NCI-H2029 (cell line): Measurements from ENCODE around the gene RPS10.
"Not testable (repeated sequence)": the region's sequence is repeated elsewhere in the genome, so short reads cannot be mapped to it uniquely, and the experiment has no call there.

ENCODE experiments used
- DNase-seq: peaks from one replicate; lab custom pipeline; 2025; lab: John Stamatoyannopoulos, UW

RPS10 gene

GRCh38 chr6:34392497-34393190 is 33.2 kb downstream of the RPS10 start, which contains the start of gene NUDT3:
Gene NUDT3 (minus strand): TSS chr6:34392669. CDS start chr6:34392362, 307 bp downstream.
- DNase-seq, result peak; percentile 88

GRCh38 chr6:34391786-34392496 is 33.9 kb downstream of the RPS10 start:
- peak; percentile 17 for DNase-seq

GRCh38 chr6:34391473-34391785 is 34.4 kb downstream of the RPS10 start:
- no peak for DNase-seq

GRCh38 chr6:34390531-34391472 is 35.1 kb downstream of the RPS10 start:
- peak; percentile 4 for DNase-seq

GRCh38 chr6:34389034-34389433 is 36.8 kb downstream of the RPS10 start:
- no peak for DNase-seq

GRCh38 chr6:34388421-34388820 is 37.4 kb downstream of the RPS10 start:
- DNase-seq, result no peak

GRCh38 chr6:34386316-34387137 is 39.3 kb downstream of the RPS10 start:
- DNase-seq, result no peak

- no peak for DNase-seq
These were observed 40.1 kb downstream of the RPS10 start for GRCh38 chr6:34385793-34386195.

- DNase-seq, result no peak
These were observed 41.3 kb downstream of the RPS10 start for GRCh38 chr6:34384321-34385153.

- no peak for DNase-seq
These were observed 42.1 kb downstream of the RPS10 start for GRCh38 chr6:34383656-34384320.

GRCh38 chr6:34383161-34383631 is 42.7 kb downstream of the RPS10 start:
- no peak for DNase-seq

GRCh38 chr6:34381081-34381480 is 44.8 kb downstream of the RPS10 start:
- DNase-seq, result no peak

- DNase-seq, result no peak
These were observed 47.4 kb downstream of the RPS10 start for GRCh38 chr6:34378470-34378869.

- DNase-seq, result no peak
These were observed 47.9 kb downstream of the RPS10 start for GRCh38 chr6:34377984-34378383.

- DNase-seq, result not testable (repeated sequence)
These were observed 48.3 kb downstream of the RPS10 start for GRCh38 chr6:34377571-34377970.

- DNase-seq, result no peak
These were observed 50.0 kb downstream of the RPS10 start for GRCh38 chr6:34375833-34376232.

GRCh38 chr6:34374508-34374907 is 51.4 kb downstream of the RPS10 start:
- DNase-seq, result no peak

- DNase-seq, result no peak
These were observed 51.8 kb downstream of the RPS10 start for GRCh38 chr6:34374069-34374468.

- DNase-seq, result no peak
These were observed 52.4 kb downstream of the RPS10 start for GRCh38 chr6:34373511-34373910.

- DNase-seq, result not testable (repeated sequence)
These were observed 54.0 kb downstream of the RPS10 start for GRCh38 chr6:34371865-34372264.
